DMS153 treated with DMSO at 0.1 percent for 48 hours (cell line): ENCODE measurements around the gene MYOZ2.

ENCODE experiments used
- DNase-seq: peaks from one replicate; lab custom pipeline; 2025; ENCODE audit not compliant: unreplicated experiment; lab: John Stamatoyannopoulos, UW

Gene MYOZ2

DNA sequence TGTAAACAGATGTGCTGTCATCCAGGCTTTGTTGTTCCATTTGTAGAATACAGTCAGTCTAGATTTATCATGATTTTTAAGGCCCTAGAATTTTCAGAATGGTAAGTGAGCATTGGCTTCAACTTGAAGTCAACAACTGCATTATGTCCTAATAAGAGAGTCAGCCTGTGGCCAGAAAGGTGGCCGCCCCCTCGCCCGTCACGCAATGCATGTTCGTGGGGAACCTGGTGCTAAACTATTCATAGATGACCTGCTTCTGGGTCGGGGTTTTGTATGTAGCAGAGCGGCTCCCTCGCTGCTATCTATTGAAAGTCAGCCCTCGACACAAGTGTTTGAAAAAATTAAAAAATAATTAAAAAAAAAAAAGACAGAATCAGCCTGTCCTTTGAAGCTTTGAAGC lies 101.6 kb downstream of the MYOZ2 start:
- no peak for DNase-seq
